OCI-LY1 (cell line): ENCODE data around the gene CLK2.

Source experiments
- H2AFZ ChIP-seq: fragments of 200-600 bp; sonication (generic), shearing (Covaris generic); 2 replicates; pipeline ENCODE4 v1.6.0; 2014; ENCODE audit warnings: antibody characterized with exemption, mild to moderate bottlenecking, low read length
- H3F3A ChIP-seq: fragments of 200-600 bp; sonication (generic), shearing (Covaris generic); 2 replicates; pipeline ENCODE4 v1.6.0; 2014; ENCODE audit warnings: mild to moderate bottlenecking, antibody characterized with exemption, low read length, moderate library complexity; ENCODE audit not compliant: insufficient read depth
- H3K27ac ChIP-seq: fragments of 200-600 bp; sonication (generic); 2 replicates; pipeline ENCODE4 v1.5.1; 2014; ENCODE audit warnings: low read length, mixed run types, mild to moderate bottlenecking, low read depth; ENCODE audit not compliant: poor library complexity, severe bottlenecking
- H3K27me3 ChIP-seq: fragments of 200-600 bp; sonication (generic); 2 replicates; pipeline ENCODE4 v1.6.0; 2014; ENCODE audit warnings: antibody characterized with exemption, mild to moderate bottlenecking, low read length, moderate library complexity; ENCODE audit not compliant: insufficient read depth
- H3K36me3 ChIP-seq: fragments of 200-600 bp; sonication (generic); 2 replicates; pipeline ENCODE4 v1.6.1; 2014; ENCODE audit warnings: mild to moderate bottlenecking, antibody characterized with exemption, low read length, moderate library complexity, mixed read lengths; ENCODE audit not compliant: insufficient read depth
- H3K4me1 ChIP-seq: fragments of 200-600 bp; sonication (generic); 2 replicates; pipeline ENCODE4 v1.5.1; 2014; ENCODE audit warnings: mild to moderate bottlenecking, low read length, moderate library complexity; ENCODE audit not compliant: insufficient read depth, severe bottlenecking
- H3K4me2 ChIP-seq: fragments of 200-600 bp; sonication (generic), shearing (Covaris generic); 2 replicates; pipeline ENCODE4 v1.6.1; 2014; ENCODE audit warnings: low read length
- H3K4me3 ChIP-seq: fragments of 200-600 bp; sonication (generic); 2 replicates; pipeline ENCODE4 v1.5.1; 2014; ENCODE audit warnings: low read length, low read depth, mild to moderate bottlenecking, mixed read lengths; ENCODE audit not compliant: poor library complexity, severe bottlenecking
- H3K79me2 ChIP-seq: fragments of 200-600 bp; shearing (Covaris generic); 2 replicates; pipeline ENCODE4 v1.6.1; 2016; ENCODE audit warnings: mixed run types, low read length, mixed read lengths; ENCODE audit not compliant: insufficient read depth
- H3K9ac ChIP-seq: fragments of 200-600 bp; sonication (generic), shearing (Covaris generic); 2 replicates; pipeline ENCODE4 v1.6.1; 2014; ENCODE audit warnings: mild to moderate bottlenecking, low read length, mixed read lengths
- H3K9me2 ChIP-seq: fragments of 200-600 bp; sonication (generic), shearing (Covaris generic); 2 replicates; pipeline ENCODE4 v1.6.1; 2014; ENCODE audit warnings: low read depth, mild to moderate bottlenecking, low read length, mixed read lengths
- H3K9me3 ChIP-seq: fragments of 200-600 bp; shearing (Covaris generic); 2 replicates; pipeline ENCODE4 v1.6.1; 2014; ENCODE audit warnings: low read length, mixed read lengths
- H4K20me1 ChIP-seq: fragments of 200-600 bp; sonication (generic), shearing (Covaris generic); 2 replicates; pipeline ENCODE4 v1.6.0; 2016; ENCODE audit warnings: mild to moderate bottlenecking, low read length; ENCODE audit not compliant: insufficient read depth
- EZH2 ChIP-seq: fragments of 200-600 bp; sonication (generic), shearing (Covaris generic); IDR thresholded peaks from 2 replicates; pipeline ENCODE4 v1.8.0; 2017; ENCODE audit warnings: borderline replicate concordance, mixed run types, mild to moderate bottlenecking, antibody characterized with exemption, low read length, moderate library complexity, mixed read lengths
- TF ChIP-seq, protein P1 (sequence below): fragments of 200-600 bp; sonication (generic), shearing (Covaris generic); IDR thresholded peaks from 2 replicates; pipeline ENCODE4 v1.5.1; 2017; ENCODE audit warnings: mild to moderate bottlenecking, antibody characterized with exemption, low read length, moderate library complexity, mixed read lengths

CLK2 gene

DNA sequence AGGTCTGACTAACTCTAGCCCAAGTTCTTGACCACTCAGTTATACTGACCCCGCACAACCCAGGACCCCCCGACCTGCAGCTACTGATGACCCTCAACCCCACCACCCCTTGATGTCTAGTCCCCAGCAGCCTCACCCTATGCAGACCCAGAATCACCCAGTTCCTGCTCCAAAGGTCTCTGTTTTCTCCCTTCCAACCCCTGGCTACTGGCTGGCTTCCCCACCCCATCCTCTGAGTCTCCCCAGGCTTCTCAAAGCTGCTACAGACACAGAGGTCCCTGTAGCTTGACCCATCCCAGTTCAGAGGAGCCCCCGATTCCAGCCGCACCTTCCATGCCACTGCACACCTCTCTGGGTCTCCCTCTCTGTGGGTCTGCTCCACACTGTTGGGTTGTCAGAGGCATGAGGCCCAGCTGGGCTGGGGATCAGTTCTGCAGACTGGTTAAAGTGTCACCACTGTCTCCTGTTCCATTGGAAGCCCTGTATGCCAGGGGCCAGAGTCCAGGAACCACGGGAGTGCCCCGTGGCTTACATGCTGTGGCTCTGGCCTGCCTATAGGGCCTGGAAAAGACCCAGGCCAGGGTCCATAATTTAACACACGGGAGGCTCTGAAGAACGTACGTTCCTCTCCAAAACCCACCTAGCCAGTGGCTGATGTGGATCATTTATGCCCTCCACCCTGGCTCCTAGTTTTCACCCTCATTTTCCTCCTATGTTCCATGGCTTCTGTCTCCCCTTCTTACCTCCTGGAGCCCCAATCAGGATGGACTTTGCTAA is 27.4 kb upstream of the CLK2 start:
- Histone ChIP-seq H2AFZ (no peak overlapping the region), H3K4me2 (no peak overlapping the region), H3K27ac (no peak overlapping the region), H3K4me1 (peaks cover 23% of the 10 kb centered on the region), H3K79me2 (no peaks in the 10 kb centered on the region), H3K9ac (no peak overlapping the region), H3K4me3 (no peak overlapping the region), H3F3A (no peaks in the 10 kb centered on the region), H3K36me3 (no peaks in the 10 kb centered on the region), H4K20me1 (no peaks in the 10 kb centered on the region), H3K27me3 (no peaks in the 10 kb centered on the region), H3K9me2 (no peaks in the 10 kb centered on the region), H3K9me3 (no peaks in the 10 kb centered on the region)
- TF ChIP-seq EZH2: no peak
- TF ChIP-seq, protein P1, sequence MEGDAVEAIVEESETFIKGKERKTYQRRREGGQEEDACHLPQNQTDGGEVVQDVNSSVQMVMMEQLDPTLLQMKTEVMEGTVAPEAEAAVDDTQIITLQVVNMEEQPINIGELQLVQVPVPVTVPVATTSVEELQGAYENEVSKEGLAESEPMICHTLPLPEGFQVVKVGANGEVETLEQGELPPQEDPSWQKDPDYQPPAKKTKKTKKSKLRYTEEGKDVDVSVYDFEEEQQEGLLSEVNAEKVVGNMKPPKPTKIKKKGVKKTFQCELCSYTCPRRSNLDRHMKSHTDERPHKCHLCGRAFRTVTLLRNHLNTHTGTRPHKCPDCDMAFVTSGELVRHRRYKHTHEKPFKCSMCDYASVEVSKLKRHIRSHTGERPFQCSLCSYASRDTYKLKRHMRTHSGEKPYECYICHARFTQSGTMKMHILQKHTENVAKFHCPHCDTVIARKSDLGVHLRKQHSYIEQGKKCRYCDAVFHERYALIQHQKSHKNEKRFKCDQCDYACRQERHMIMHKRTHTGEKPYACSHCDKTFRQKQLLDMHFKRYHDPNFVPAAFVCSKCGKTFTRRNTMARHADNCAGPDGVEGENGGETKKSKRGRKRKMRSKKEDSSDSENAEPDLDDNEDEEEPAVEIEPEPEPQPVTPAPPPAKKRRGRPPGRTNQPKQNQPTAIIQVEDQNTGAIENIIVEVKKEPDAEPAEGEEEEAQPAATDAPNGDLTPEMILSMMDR: no peak

DNA sequence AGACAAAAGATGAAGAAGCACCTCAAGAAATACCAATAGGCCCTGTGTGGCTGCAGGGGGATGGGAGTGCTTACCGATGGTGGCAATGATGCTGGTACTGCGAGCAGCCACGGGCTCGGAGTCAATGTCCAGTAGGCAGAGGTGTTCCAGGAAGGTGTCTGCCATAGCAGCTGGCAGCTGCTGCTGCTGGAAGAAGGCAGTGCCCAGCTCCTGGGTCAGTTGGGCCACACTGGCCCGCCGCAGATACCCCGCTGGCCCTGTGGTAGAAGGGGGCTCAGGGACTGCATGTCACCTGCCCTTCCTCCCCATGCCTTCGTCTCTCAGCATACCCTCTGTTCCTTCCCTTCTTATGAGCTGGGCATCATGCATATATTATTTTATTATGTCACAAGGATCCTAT is 26.7 kb upstream of the CLK2 start:
- Histone ChIP-seq H3K27me3 (no peaks in the 10 kb centered on the region), H3K9me3 (no peaks in the 10 kb centered on the region), H2AFZ (no peak overlapping the region), H3K4me3 (no peak overlapping the region), H3K9me2 (no peaks in the 10 kb centered on the region), H3K4me2 (no peak overlapping the region), H3K36me3 (no peaks in the 10 kb centered on the region), H3K4me1 (peaks cover 21% of the 10 kb centered on the region), H3K9ac (no peak overlapping the region), H3K79me2 (no peaks in the 10 kb centered on the region), H4K20me1 (no peaks in the 10 kb centered on the region), H3F3A (no peaks in the 10 kb centered on the region), H3K27ac (no peak overlapping the region)
- TF ChIP-seq, protein P1: no peak
- TF ChIP-seq EZH2: no peak

DNA sequence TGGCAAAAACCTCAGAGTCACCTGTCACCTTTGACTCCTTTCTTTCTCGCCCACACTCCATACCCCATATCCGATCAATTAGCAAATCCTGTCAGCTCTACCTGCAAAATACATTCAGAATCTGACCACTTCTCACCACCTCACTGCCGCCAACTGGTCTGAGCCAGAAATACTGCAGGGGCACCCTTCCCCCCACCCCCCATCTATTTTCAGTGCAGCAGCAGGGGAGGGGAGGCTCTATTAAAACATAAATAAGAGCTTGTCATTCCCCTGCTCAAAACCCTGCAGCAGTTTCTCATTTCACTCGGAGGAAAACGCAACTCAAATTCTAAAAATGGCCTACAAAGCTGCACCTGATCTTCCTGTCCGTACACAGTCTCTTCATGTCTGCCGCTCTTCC is 24.1 kb upstream of the CLK2 start:
- H3K4me2 ChIP-seq: peak overlapping the region; percentile 46; the same call in 1 of the 2 replicates
- H3K79me2 ChIP-seq: no peaks in the 10 kb centered on the region
- H3K4me3 ChIP-seq: peak overlapping the region; percentile 14
- H3K9me2 ChIP-seq: no peaks in the 10 kb centered on the region
- H3K27ac ChIP-seq: peak overlapping the region; percentile 53
- TF ChIP-seq EZH2: no peak
- TF ChIP-seq, protein P1: peak; percentile 33; the same call in 1 of the 2 replicates
- no peaks in the 10 kb centered on the region for H4K20me1 ChIP-seq
- no peaks in the 10 kb centered on the region for H3F3A ChIP-seq
- H3K4me1 ChIP-seq: peaks cover 14% of the 10 kb centered on the region
- 0 out of 2 replicates have a peak, but pooled peaks cover 3% of the 10 kb centered on the region for H3K27me3 ChIP-seq
- H3K9me3 ChIP-seq: no peaks in the 10 kb centered on the region
- H2AFZ ChIP-seq: no peak overlapping the region; the same call in 1 of the 2 replicates
- no peaks in the 10 kb centered on the region for H3K36me3 ChIP-seq
- peak overlapping the region; percentile 16; the same call in 1 of the 2 replicates for H3K9ac ChIP-seq
